Measurements from ENCODE around the gene PDE7B. TPM values are rescaled to one million over a fixed set of nuclear protein-coding genes. Genes with fewer than 3 reads are reported as not detected.

The PDE7B gene
- total and polyA plus RNA-seq, 9 of the 15 experiments (the other 6 are each of a cell fraction or from before 2014, with no cell fraction given), result 0.01 TPM; not detected in 8

DNA sequence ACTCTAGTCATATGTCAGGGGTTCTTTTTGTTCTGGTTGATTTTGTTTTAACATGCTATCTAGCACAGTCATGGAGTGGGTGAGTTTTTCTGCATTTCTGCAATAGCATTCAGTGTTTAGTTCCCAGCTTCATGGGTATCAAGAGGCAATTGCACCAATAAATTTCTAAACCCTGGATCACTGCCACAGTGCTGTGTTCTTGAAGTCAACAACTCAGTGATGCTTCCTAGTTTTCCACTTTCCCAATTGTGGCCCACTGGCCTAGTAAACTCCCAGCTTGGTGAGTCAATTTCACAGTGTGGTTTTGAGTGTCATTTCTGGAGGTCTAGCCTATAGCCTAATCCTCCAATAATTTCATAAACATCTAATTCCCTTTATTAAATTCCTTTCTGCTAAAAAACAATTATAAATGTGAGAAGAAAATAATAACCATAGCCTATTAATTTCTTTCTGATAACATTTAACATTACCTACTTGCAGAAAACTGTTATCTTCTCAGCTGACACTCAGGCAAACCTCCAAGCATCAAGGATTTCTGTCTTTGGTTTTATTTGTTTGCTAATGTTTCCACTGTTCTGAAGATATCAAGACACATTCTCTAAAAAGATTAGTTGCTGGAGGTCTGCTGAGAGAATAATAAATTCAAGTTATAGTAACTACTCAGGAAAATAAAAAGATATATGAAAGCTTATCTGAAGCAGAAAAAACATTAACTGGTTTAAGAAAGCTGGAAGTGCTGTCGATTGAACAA is 89.9 kb downstream of the PDE7B start:
- no peaks in the 10 kb centered on the region for H3K36me3 ChIP-seq (ENCODE audit: control insufficient read depth, insufficient read depth, low read length)
- H4K20me1 ChIP-seq (replicated peaks; ENCODE audit: control insufficient read depth, insufficient read depth, low read length), result no peaks in the 10 kb centered on the region
- no peak overlapping the region for H3K4me2 ChIP-seq (ENCODE audit: insufficient read depth, low read length)
- H3K4me1 ChIP-seq (replicated peaks in 1 of 2; ENCODE audit: control insufficient read depth in 2 of 2, insufficient read depth in 2 of 2, low read length in 2 of 2), result no peaks in the 10 kb centered on the region
- H3K27ac ChIP-seq (ENCODE audit: extremely low read depth, low read depth, low read length), result no peak overlapping the region
- in situ Hi-C loops (cut with MboI) (no loop called here), intact Hi-C loops (cut with micrococcal nuclease) (no loop called here)
- DNase-seq (ENCODE audit: extremely low read depth in 1 of 4, low spot score in 3 of 4), result no peak
- CTCF ChIA-PET (ENCODE audit: low intra/inter-chr PET ratio), result no interaction called here
- POLR2A ChIA-PET, result interaction anchor here (0.7 kb wide), 1 partner anchor 11 kb away, joined by 3 read pairs; no protein-coding TSS in a partner anchor
- FAIRE-seq, result no peak
- H3K27me3 ChIP-seq (ENCODE audit: control insufficient read depth in 2 of 2, insufficient read depth in 2 of 2, low read length in 2 of 2), result no peaks in the 10 kb centered on the region; a peak in 1 of 5 replicates
- ATAC-seq, result no peak
- no peak overlapping the region for H3K9ac ChIP-seq (ENCODE audit: insufficient read depth in 1 of 2, low read depth in 2 of 2, low read length in 2 of 2)
- no peaks in the 10 kb centered on the region for H3K9me1 ChIP-seq (ENCODE audit: control insufficient read depth, insufficient read depth, low read length)
- no peaks in the 10 kb centered on the region for H3K79me2 ChIP-seq (ENCODE audit: control insufficient read depth, insufficient read depth, low read length)
- H3K9me3 ChIP-seq (replicated peaks; ENCODE audit: control insufficient read depth, insufficient read depth, low read depth, low read length), result no peaks in the 10 kb centered on the region
- H2AFZ ChIP-seq (ENCODE audit: low read depth, low read length), result no peak overlapping the region
- H3K4me3 ChIP-seq, result no peak overlapping the region
- BruUV-seq (replicated peaks), result no TSS peak
- 4% methylated on average over 1 of the region's 1 CpG for WGBS (ENCODE audit: insufficient coverage, low coverage, missing lambda C conversion rate)
- TF ChIP-seq OTX1 (CRISPR knock-in tag; IDR thresholded peaks at IDR 0.05) (no peak), UBTF (IDR thresholded peaks at IDR 0.05; ENCODE audit: borderline replicate concordance in 1 of 2, low read depth in 2 of 2, low read length in 2 of 2) (no peak), NCOA2 (IDR thresholded peaks at IDR 0.05; ENCODE audit: partially characterized antibody in 2 of 2) (no peak), POLR2G (IDR thresholded peaks at IDR 0.05; ENCODE audit: low read depth, low read length) (no peak), IRF9 (tag; IDR thresholded peaks at IDR 0.05) (no peak), NR3C1 (CRISPR knock-in tag; IDR thresholded peaks at IDR 0.05) (no peak), ARNT (IDR thresholded peaks at IDR 0.05) (no peak), HMG20A (CRISPR knock-in tag; conservative IDR thresholded peaks at IDR 0.05) (no peak), E2F5 (CRISPR knock-in tag; IDR thresholded peaks at IDR 0.05) (no peak), CREB1 (IDR thresholded peaks at IDR 0.05) (no peak), CREB1 (CRISPR knock-in tag; IDR thresholded peaks at IDR 0.05) (no peak), MYC (IDR thresholded peaks at IDR 0.05; ENCODE audit: low read depth, low read length) (no peak), MYC (CRISPR knock-in tag; IDR thresholded peaks at IDR 0.05; ENCODE audit: borderline replicate concordance, low read depth) (no peak), ZNF253 (CRISPR knock-in tag; conservative IDR thresholded peaks at IDR 0.05) (no peak), XRCC4 (IDR thresholded peaks at IDR 0.05; ENCODE audit: extremely low read depth, insufficient read depth, insufficient read length) (no peak)
- TF ChIP-seq, protein P1, sequence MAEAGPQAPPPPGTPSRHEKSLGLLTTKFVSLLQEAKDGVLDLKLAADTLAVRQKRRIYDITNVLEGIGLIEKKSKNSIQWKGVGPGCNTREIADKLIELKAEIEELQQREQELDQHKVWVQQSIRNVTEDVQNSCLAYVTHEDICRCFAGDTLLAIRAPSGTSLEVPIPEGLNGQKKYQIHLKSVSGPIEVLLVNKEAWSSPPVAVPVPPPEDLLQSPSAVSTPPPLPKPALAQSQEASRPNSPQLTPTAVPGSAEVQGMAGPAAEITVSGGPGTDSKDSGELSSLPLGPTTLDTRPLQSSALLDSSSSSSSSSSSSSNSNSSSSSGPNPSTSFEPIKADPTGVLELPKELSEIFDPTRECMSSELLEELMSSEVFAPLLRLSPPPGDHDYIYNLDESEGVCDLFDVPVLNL (CRISPR knock-in tag; IDR thresholded peaks at IDR 0.05; ENCODE audit: low read depth), result no peak
